NT2/D1 (cell line): ENCODE results near the gene IFNG-AS1.

Experiments
- SUZ12 ChIP-seq: IDR thresholded peaks from 2 replicates; pipeline ENCODE4 v1.6.1; 2011; ENCODE audit not compliant: insufficient read length, insufficient read depth; ENCODE audit errors: extremely low read depth
- YY1 ChIP-seq: IDR thresholded peaks from 2 replicates; pipeline ENCODE4 v1.6.1; 2011; ENCODE audit not compliant: insufficient read length, insufficient read depth
- ZNF274 ChIP-seq: IDR thresholded peaks from 2 replicates; pipeline ENCODE4 v1.6.1; 2011; ENCODE audit warnings: mild to moderate bottlenecking, low read depth, low read length

- TF ChIP-seq ZNF274 = no peak
- no peak for TF ChIP-seq SUZ12
- TF ChIP-seq YY1 = no peak
Measured at GRCh38 chr12:68031174-68031573, 41.9 kb downstream of the IFNG-AS1 start.
